Urinary bladder (tissue), 4 donors: ENCODE data around the gene RASA1. TPM values are rescaled to one million over a fixed set of nuclear protein-coding genes. Genes with fewer than 3 reads are reported as not detected.

Experiments used
- DNase-seq: peaks from one replicate; pipeline ENCODE4 v3.0.0-alpha.2; 2015; ENCODE audit errors: extremely low spot score
- H3K27ac ChIP-seq: one replicate; pipeline ENCODE4 v1.5.1; 2013; ENCODE audit warnings: low read depth, mild to moderate bottlenecking, moderate library complexity
- H3K36me3 ChIP-seq: one replicate; pipeline ENCODE4 v1.6.1; 2013; ENCODE audit warnings: mild to moderate bottlenecking, moderate library complexity; ENCODE audit not compliant: insufficient read depth
- H3K4me1 ChIP-seq: one replicate; pipeline ENCODE4 v1.6.1; 2013; ENCODE audit warnings: mild to moderate bottlenecking, moderate library complexity; ENCODE audit not compliant: insufficient read depth
- H3K4me3 ChIP-seq: one replicate; pipeline ENCODE4 v1.5.1; 2013; ENCODE audit warnings: low read depth, low read length
- WGBS: extraction: QIAGEN DNeasy Blood & Tissue Kit; methylation state at CpG from one replicate; pipeline ENCODE4 v1.1.7; 2013; 5-methylcytosine and 5-hydroxymethylcytosine counted together
- polyA plus RNA-seq: library from polyadenylated mRNA; stranded (reverse); fragments of 200-250 nt; gene quantifications from one replicate; pipeline ENCODE4 v1.2.3, GENCODE V29; 2013
- total RNA-seq: library from RNA; depleted of rRNA; stranded (reverse); fragments of >200 nt; gene quantifications from one replicate; pipeline ENCODE4 v1.2.3, GENCODE V29; 2014
- donor health status: healthy with polysubstance abuse.
- donor health status: healthy.

Gene RASA1
- total and polyA plus RNA-seq, 2 donors = 21.0 to 54.8 TPM

DNA sequence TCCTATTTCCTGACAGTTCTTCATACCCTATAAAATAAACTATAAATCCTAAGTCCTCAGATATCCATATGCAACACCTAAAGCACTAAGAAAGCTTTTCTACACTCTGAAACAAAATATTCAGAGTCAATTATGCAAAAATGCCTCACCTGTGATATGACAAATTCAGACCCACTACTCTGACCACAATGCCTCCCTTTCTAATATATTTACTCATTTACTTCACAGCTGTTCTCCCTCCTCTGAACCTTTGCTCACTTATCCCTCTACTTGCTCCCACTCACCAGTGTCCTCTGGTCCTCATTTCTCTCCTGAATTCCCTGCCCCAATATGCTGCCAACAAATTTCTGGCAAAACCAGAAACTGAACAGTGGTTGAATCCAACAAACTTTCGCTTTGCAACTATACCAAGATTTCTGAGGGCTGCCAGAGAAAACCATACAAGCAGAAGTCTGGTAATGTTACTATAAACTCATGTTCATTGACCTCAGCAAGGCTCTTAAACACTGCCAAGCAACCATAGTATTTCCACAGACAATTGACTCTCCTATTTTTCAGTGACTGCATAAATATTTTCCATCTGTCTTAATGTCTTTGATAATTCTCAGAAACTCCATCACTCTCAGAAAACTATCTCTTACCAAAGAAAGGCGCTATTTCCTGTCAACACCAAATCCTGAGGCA is 137.9 kb downstream of the RASA1 start:
- Histone ChIP-seq H3K4me3 (no peak overlapping the region), H3K27ac (no peak overlapping the region), H3K4me1 (no peaks in the 10 kb centered on the region), H3K36me3 (peaks cover 2% of the 10 kb centered on the region)
- no peak for DNase-seq
- WGBS = 93% methylated on average over 2 of the region's 2 CpGs

DNA sequence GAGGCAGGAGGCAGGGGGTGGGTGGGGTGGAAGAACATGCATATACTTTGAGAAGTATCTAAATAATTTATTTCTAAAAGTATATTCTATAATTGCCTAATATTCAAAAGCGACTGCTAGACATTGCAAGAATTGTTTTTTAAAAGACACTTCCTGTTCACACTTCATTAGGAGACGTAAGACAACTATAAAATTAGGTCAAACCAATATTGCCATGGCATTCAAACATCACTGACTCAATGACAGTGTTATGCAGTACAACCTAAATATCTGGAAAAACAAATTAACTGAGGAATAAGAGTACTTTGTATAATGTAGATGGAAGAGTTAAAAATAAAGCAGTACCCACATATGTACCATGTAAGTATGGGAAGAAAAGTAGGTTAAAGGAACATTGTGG is 140.5 kb downstream of the RASA1 start:
- DNase-seq = no peak
- Histone ChIP-seq H3K4me3 (no peak overlapping the region), H3K36me3 (peaks cover 2% of the 10 kb centered on the region), H3K27ac (no peak overlapping the region), H3K4me1 (no peaks in the 10 kb centered on the region)
- WGBS = 84% methylated on average over 2 of the region's 2 CpGs

DNA sequence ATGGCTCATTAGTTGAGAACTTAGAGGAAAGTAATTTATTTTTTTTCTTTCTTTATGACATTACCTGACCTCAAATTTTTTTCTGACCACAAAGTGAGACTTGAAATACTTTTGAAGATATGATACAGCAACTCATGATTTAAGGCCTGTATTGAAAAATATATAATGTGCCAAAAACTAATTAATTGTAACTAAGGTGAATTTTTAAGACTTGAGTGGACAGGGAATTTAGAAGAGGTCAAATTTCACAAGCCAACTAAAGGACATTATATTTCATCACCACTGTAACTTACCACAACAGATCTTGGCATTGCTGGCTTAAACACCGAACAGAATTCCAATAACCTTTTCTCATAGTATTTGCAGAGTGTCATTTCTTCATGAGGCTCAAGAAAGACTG is 143.2 kb downstream of the RASA1 start:
- H3K27ac ChIP-seq = no peak overlapping the region
- no peak for DNase-seq
- WGBS = 64% methylated on average over 1 of the region's 1 CpG
- peaks cover 2% of the 10 kb centered on the region for H3K36me3 ChIP-seq
- no peaks in the 10 kb centered on the region for H3K4me1 ChIP-seq
- no peak overlapping the region for H3K4me3 ChIP-seq

DNA sequence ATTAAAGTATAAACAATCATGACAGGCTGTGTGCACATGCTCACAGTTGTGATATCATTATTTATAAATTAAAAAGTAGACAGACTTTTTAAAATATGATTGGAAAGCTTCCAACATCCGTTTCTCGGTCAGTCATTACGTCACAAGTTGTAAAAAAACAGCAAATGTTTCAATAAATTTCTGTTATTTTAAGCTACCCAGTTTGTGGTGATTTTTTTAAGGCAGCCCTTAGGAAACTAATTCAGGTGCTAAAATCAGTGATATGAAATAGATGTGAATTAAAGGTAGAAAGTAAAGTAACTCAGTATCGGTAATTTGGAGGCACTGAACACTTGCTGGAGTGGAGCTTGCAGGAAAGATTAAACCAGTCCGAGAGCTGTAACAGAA is 143.9 kb downstream of the RASA1 start:
- H3K4me1 ChIP-seq = no peaks in the 10 kb centered on the region
- DNase-seq = no peak
- peak overlapping the region; percentile 72 for H3K4me3 ChIP-seq
- peak overlapping the region; percentile 96 for H3K27ac ChIP-seq
- WGBS = 8% methylated on average over 5 of the region's 5 CpGs
- H3K36me3 ChIP-seq = peaks cover 2% of the 10 kb centered on the region

DNA sequence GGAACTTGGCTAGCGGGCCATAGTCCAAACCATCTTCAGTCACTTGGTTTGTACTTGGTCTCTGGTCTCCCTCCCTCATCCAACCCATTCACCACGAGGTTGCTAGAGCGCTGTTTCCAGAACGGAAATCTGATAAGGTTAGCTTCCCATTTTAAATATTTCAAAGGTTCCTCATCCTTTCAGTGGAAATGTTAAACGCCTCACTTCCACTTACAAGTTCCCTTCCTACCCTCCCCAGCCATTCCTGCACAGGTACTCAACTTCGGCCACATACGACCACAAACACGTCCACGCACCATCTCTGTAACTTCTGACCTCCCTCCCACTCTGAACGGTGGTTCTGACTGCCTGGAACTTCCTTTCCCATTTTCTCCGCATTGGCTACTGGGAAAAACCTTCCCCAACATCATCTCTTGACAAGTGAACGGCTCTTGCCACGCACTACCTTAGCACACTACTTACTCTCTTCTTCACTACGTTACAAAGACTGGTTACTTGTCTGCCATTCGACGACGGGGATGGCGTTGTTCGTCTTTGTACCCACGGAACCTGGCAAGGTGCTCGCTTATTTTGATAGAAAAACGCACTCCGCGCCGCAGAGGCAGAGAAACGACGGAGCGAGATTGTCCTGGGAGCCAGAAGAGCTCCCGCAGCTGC is 144.4 kb downstream of the RASA1 start:
- WGBS = under 1% methylated on average over 29 of the region's 29 CpGs
- Histone ChIP-seq H3K36me3 (peaks cover 2% of the 10 kb centered on the region), H3K4me3 (peak overlapping the region; percentile 72), H3K27ac (peak overlapping the region; percentile 96), H3K4me1 (no peaks in the 10 kb centered on the region)
- DNase-seq = peak; percentile 13

DNA sequence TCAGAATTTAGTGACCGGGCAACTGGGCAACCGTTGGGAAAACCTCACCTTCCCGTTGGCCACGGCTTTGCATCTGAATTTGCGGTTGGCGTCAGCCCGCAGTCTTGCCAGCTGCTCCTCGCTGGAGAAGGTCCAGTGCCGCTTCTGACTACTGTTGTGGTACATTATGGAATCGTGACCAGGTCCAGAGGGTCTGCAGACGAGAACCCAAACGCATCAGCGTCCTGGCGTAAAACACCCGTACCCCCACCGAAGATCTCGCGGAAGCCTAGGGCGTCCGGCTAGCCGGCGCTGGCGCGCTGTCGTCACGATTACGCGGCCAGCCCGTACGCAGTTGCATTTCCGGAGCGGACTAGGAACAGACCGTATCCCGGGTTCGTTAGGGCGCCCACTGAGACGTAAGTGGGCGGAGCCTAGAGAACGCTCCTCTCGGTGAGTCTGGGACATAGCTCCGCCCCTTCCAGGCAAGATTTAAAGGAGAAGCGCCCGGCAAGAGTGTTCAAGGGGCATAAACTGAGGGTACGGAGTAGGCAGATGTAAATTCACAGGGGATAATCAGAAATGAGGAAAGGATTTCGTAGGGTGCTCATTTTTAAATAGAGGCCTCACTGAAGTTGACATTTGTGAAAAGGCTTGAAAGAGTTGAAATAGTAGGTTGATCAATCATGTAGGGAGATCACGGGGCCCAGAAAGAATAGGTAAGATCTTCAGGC is 145.1 kb downstream of the RASA1 start, which contains the start of gene CCNH:
Gene CCNH (minus strand): TSS at position 301 of the 713 bp plus-strand sequence. CDS start 136 bp downstream, at position 165.
- H3K4me1 ChIP-seq = no peaks in the 10 kb centered on the region
- peaks cover 2% of the 10 kb centered on the region for H3K36me3 ChIP-seq
- H3K27ac ChIP-seq = peak within 1 kb of the TSS; percentile 96
- peak within 1 kb of the TSS; percentile 72 for H3K4me3 ChIP-seq
- DNase-seq = peak; percentile 96
- WGBS = under 1% methylated on average over 46 of the region's 46 CpGs

DNA sequence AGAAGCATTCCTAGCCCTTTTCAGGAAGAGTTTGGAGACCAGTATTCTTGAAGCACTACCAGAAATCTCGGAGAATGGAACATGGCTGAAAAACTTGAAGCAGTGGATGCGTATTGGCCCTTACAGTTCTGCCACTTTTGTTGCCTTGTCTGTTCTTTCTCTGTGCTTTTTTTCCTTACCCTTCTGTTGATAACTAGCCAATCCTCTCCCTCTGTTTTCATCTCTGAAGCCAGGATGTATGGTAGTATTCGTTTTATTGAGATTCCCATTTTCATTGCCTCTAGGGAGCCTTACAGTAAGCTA is 145.6 kb downstream of the RASA1 start:
- 51% methylated on average over 3 of the region's 3 CpGs for WGBS
- Histone ChIP-seq H3K36me3 (peaks cover 2% of the 10 kb centered on the region), H3K4me3 (peak overlapping the region; percentile 72), H3K4me1 (no peaks in the 10 kb centered on the region), H3K27ac (peak overlapping the region; percentile 26)
- no peak for DNase-seq

DNA sequence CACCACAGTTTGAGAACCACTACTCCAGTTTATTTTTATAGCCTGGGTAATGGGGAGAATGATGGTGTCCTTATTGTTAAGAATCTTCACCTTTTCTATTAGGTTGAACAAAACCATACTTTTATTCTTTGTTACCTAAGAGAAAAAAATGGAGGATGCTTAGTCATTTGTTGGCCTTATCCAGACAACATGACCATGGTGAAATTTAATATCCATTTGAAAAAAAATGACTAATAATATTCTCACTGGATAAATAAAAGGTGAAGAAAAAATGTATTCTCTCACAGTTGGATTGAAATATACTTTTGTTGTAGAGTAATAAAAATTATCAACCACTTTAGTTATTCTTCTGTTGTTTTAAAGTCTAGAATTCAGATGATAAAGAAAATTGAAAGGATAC is 150.8 kb downstream of the RASA1 start:
- no peak overlapping the region for H3K4me3 ChIP-seq
- no peak overlapping the region for H3K27ac ChIP-seq

DNA sequence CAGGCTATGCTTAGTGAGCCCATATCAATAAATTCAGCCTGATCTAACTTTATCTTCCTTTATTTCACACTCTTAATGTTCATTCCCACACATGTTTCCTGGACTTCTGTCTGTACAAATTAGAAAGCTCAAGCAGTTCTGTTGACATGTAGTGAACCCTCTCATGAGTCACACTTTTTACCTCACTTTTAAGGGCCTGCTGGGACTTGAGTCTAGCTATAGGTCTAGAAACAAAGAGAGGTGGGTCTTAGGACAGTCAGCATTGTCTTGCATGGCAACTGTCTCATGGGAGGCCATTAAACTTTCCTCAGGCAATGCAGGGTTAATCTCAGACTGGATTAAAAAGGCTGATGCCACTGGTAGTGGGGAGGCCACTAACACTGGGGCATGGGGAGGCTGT is 153.6 kb downstream of the RASA1 start:
- Histone ChIP-seq H3K4me3 (no peak overlapping the region), H3K27ac (no peak overlapping the region), H3K4me1 (no peaks in the 10 kb centered on the region), H3K36me3 (no peaks in the 10 kb centered on the region)
- no peak for DNase-seq

More for the DNA sequence above, 150.8 kb downstream of the RASA1 start:
- no peak for DNase-seq
- no peaks in the 10 kb centered on the region for H3K4me1 ChIP-seq
- no peaks in the 10 kb centered on the region for H3K36me3 ChIP-seq

DNA sequence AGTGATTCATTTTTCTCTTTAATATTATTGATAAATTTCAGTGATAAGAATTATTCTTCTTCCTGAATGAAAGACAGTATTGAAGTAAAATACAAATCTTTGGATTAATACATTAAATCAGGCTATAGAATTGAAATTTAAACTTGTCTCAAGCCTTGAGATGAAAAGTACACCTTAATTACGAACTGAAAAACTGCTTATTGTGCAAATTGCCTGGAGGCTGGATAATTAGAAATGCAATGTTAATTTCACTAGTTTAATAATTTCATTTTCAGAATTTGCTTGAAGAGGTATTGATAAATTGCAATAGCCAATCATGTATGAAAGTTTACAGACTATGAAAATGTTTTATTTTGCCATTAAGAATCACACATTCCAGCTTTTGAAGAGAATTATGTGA is 156.1 kb downstream of the RASA1 start:
- Histone ChIP-seq H3K4me1 (no peaks in the 10 kb centered on the region), H3K36me3 (no peaks in the 10 kb centered on the region), H3K27ac (no peak overlapping the region), H3K4me3 (no peak overlapping the region)
- no peak for DNase-seq
- WGBS = 71% methylated on average over 1 of the region's 1 CpG

DNA sequence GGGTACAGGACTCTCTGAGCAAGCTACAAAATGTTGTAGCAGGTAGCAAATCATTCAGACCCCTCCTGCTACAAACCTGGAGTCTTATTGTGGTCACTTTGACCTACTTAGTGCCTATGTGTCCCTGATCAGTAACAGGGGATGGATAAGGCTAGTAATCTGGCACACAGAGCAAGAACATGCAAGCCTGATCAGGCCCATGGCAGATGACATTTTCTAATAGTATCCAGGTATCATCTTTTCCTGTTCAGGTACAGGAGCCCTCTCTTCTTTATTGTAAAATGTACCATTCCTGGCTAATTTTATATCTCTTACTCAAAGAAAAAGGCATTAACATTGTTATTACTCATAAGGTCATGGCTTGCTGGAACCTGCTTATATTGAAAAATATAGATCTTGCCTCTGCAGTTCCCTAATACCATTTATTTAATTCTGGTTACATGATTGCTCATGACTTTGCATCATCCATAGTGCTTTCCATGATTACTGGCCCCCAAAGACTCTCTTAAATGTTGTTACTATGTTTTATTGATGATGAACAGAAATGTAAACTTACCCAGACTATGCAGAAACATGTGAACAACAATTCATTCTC is 163.3 kb downstream of the RASA1 start:
- H3K4me1 ChIP-seq = no peaks in the 10 kb centered on the region
- H3K4me3 ChIP-seq = no peak overlapping the region
- H3K27ac ChIP-seq = no peak overlapping the region
- no peak for DNase-seq
- H3K36me3 ChIP-seq = no peaks in the 10 kb centered on the region

DNA sequence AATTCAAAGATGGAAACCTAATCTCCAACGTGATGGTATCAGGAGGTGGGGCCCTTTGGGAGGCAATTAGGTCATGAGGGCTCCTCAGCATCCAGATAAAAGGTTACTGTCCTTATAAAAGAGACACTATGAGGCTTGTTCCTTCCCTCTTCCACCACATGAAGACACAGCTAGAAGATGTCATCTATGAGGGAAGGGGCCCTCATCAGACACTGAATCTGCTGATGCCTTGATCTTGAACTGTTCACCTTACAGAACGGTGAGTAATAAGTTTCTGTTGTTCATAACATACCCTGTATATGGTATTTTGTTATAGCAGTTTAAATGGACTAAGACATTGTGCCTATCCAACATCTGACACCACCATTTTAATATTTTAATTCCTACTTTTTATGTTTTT is 164.8 kb downstream of the RASA1 start:
- no peak for DNase-seq

DNA sequence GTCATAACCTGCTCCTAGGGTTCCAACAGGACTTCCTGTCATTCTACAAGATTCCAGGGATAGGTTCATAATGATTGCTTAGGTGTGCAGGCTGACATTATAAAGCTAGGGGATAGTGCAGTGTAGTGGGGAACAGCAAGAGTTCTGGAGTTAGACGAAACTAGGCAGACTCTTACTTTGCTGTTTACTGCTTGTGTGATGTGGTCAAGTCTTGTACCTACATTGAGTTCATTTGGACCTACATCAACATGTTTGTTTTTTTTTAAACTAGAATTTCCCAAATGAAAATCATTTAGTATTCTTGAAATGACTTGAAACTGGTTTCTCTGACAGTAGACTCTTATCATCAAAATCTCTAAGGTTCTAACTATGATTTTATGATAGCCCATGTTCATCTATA is 166.3 kb downstream of the RASA1 start:
- Histone ChIP-seq H3K4me1 (no peaks in the 10 kb centered on the region), H3K4me3 (no peak overlapping the region), H3K36me3 (no peaks in the 10 kb centered on the region), H3K27ac (no peak overlapping the region)
- 71% methylated on average over 1 of the region's 1 CpG for WGBS
- DNase-seq = no peak

More for the DNA sequence above, 164.8 kb downstream of the RASA1 start:
- Histone ChIP-seq H3K27ac (no peak overlapping the region), H3K4me3 (no peak overlapping the region), H3K36me3 (no peaks in the 10 kb centered on the region), H3K4me1 (no peaks in the 10 kb centered on the region)
- WGBS = 50% methylated on average over 2 of the region's 2 CpGs

DNA sequence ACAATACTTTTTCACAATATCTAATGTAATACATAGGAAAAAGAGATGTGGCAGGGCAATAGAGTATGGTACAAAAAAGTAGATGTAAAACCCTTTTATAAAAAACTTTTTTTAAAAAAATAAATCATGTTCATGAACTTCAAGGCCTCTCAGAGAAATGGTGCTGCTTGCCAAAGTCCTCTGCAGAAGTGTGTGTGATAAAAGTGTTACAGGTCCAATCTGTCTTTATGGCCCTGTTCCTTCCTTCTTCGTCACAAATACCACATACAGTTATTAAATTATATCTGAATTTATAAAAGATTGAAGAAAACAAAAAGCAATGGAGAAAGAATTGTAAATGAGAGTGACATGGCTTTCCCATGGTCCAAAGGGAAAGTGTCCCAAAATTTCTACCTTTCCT is 166.8 kb downstream of the RASA1 start:
- H3K36me3 ChIP-seq = no peaks in the 10 kb centered on the region
- no peaks in the 10 kb centered on the region for H3K4me1 ChIP-seq
- no peak overlapping the region for H3K27ac ChIP-seq
- H3K4me3 ChIP-seq = no peak overlapping the region
- WGBS = 63% methylated on average over 1 of the region's 1 CpG
- no peak for DNase-seq
